Peyer's patch (tissue), 4 donors: ENCODE results near the gene TCF23. TPM values are rescaled to one million over a fixed set of nuclear protein-coding genes. Genes with fewer than 3 reads are reported as not detected.

Source experiments
- DNase-seq, 3 donors: peaks; one replicate each; pipeline ENCODE4 v3.0.0-alpha.2; 2017 to 2019
- H3K27ac ChIP-seq, 4 donors: fragments of 200-600 bp; sonication (generic); one replicate each; pipeline ENCODE4 v1.5.1; 2016 to 2019
- H3K27me3 ChIP-seq, 2 donors: fragments of 200-600 bp; sonication (generic); one replicate each; pipeline ENCODE4 v1.5.1; 2019
- H3K36me3 ChIP-seq, 3 donors: fragments of 200-600 bp; sonication (generic); one replicate each; pipeline ENCODE4 v1.5.1; 2016 to 2019
- H3K4me1 ChIP-seq, 4 donors: fragments of 200-600 bp; sonication (generic); one replicate each; pipeline ENCODE4 v1.5.1; 2016 to 2019
- H3K4me3 ChIP-seq, 4 donors: fragments of 200-600 bp; sonication (generic); 1 replicate in 3 of 4; 2 replicates in 1 of 4; pipeline ENCODE4 v1.5.1; 2016 to 2019; ENCODE audit warnings: mild to moderate bottlenecking in 1 of 4
- H3K9me3 ChIP-seq, 4 donors: fragments of 200-600 bp; sonication (generic); one replicate each; pipeline ENCODE4 v1.5.1; 2016 to 2019; ENCODE audit warnings: mild to moderate bottlenecking in 1 of 4
- CTCF ChIP-seq, 6 experiments: fragments of 450-650 bp in 4 of 6; fragments of 200-600 bp in 2 of 6; sonication (generic) in 1 of 6; IDR thresholded peaks; one replicate each; pipeline ENCODE4 v1.5.1; 2017 to 2019; ENCODE audit warnings: antibody characterized with exemption in 6 of 6, mild to moderate bottlenecking in 3 of 6, moderate library complexity in 1 of 6
- POLR2A ChIP-seq, 2 donors: fragments of 450-650 bp; IDR thresholded peaks; one replicate each; pipeline ENCODE4 v1.5.1; 2017; ENCODE audit warnings: antibody characterized with exemption in 2 of 2, mild to moderate bottlenecking in 2 of 2, moderate library complexity in 2 of 2
- total RNA-seq, 4 donors: library from RNA; depleted of rRNA; stranded (reverse); fragments of >200 nt; gene quantifications; one replicate each; pipeline ENCODE4 v1.1.0, GENCODE V29; 2016

Gene TCF23
- total RNA-seq, 4 donors from 2014 or later: not detected

DNA sequence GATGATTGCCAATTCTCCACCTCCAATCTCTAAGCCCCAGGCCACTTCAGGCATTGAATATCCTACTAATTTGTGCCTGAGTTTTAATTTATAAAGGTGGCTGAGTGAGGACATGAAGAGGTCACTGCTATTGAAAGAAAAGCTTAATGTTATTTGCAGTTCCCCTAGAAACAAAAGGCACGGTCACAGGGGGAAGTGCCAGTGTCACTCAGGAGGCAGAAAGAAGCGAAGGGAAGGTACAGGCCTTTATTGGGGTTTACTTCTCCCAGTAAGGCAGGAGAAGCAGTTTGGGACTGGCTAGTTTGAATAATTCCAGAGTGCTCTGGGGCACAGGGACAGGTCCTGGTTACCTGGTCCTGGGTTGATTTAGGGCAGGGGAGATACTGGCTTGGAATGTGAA is 26.9 kb upstream of the TCF23 start:
- TF ChIP-seq CTCF (IDR thresholded peaks at IDR 0.05) (no peak), POLR2A (IDR thresholded peaks at IDR 0.05) (no peak)
- no peak overlapping the region for H3K4me3 ChIP-seq
- H3K27me3 ChIP-seq: peaks cover 0 to 5% of the 10 kb centered on the region in 2 donors
- H3K4me1 ChIP-seq: peaks cover 4 to 28% (median 6%) of the 10 kb centered on the region in 4 donors
- no peak overlapping the region for H3K27ac ChIP-seq
- H3K36me3 ChIP-seq: no peaks in the 10 kb centered on the region
- DNase-seq: no peak
- no peaks in the 10 kb centered on the region for H3K9me3 ChIP-seq

DNA sequence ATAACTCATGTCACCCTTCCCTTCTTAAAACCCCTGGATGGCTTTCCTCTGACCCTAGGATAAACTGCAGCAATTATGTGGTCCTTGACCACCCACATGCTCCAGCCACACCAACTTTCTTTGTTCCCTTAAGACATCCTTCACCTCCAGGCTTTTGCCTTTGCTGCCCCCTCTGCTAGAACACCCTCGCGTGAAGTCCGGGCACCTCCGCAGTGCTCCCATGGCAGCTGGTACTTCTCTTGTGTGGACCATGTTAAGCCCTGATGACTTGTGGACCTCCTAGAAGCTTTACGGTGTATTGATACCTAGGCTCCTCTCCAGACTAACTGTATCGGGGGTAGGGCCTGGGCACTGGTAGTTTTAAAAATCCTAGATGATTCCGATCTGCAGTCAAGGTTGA is 26.0 kb upstream of the TCF23 start:
- peak overlapping the region in 1 of 4 donors; percentile 42 for H3K27ac ChIP-seq
- H3K36me3 ChIP-seq: no peaks in the 10 kb centered on the region
- H3K4me1 ChIP-seq: peaks cover 4 to 28% (median 6%) of the 10 kb centered on the region in 4 donors
- TF ChIP-seq POLR2A (IDR thresholded peaks at IDR 0.05): no peak
- DNase-seq: no peak
- no peaks in the 10 kb centered on the region for H3K9me3 ChIP-seq
- H3K27me3 ChIP-seq: peaks cover 0 to 2% of the 10 kb centered on the region in 2 donors
- peak overlapping the region in 3 of 4 donors; percentile 40 to 68 (median 61) for H3K4me3 ChIP-seq

DNA sequence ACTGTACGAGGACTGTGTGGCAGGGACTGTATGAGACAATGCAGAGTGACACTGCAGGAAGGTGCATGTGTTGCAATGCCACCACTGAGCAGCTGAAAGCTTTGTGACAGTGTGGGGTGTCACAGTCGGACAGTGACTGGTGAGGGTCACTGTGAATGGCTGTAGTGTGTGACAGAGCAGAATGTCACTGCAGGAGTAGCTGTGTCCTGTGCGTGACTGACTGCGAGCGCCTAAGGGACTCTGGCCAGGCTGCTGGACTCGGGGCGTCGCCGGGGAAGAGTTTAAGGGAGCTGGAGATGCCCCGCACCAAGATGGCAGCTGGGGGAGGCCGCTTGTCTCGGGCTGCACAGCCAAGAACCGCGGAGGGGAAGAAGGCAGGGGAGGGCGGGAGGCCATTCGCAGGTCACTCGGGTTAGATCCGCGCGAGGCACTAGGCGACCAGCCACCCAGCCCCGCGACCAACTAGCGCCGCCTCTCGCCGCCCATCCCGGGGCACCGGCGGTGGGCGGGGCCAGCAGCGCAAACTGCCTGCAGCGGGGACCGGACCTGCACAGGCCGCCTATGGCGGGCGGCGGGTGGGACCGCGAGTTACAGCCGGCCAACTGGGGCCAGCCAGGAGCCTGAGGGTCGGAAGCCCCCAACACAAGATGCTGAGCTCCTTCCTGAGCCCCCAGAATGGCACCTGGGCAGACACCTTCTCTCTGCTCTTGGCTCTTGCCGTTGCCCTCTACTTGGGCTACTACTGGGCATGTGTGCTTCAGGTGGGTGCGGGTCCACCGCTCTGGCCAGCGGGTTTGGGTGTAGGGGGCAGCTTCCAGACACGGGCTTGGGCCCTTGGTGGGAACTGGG is 25.3 kb upstream of the TCF23 start, which contains the start of gene ABHD1:
Gene ABHD1 (plus strand): TSS at position 514 of the 849 bp plus-strand sequence. CDS start 134 bp downstream, at position 648.
- DNase-seq: peak; percentile 65 to 89 (median 83)
- Histone ChIP-seq H3K4me1 (peaks cover under 1 to 21% (median 5%) of the 10 kb centered on the region in 4 donors), H3K27ac (peak within 1 kb of the TSS; percentile 2 to 66 (median 28)), H3K27me3 (no peaks in the 10 kb centered on the region), H3K36me3 (no peaks in the 10 kb centered on the region), H3K4me3 (peak within 1 kb of the TSS; percentile 40 to 70 (median 64)), H3K9me3 (no peaks in the 10 kb centered on the region)
- TF ChIP-seq POLR2A (IDR thresholded peaks at IDR 0.05) (peak in 1 of 2 donors; percentile 35), CTCF (IDR thresholded peaks at IDR 0.05) (peak in 2 of 6 experiments; percentile 12 to 15)

DNA sequence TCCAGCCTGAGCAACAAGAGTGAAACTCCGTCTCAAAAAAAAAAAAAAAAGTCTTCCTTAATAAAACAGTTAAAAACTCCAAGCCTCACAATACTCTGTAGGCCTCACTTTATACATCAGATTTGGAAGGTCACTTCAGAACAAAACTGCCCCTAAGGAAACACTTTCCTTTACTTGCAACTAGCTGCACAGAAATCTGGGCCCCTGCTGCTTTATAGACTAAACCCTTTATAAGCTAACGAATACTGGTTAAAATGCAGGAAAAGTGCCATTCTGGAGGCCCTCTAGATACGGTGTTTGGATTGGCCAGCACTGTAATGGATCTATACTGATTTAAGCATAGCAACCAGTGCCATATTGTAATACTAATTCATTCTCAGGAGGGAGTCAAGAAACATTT is 23.7 kb upstream of the TCF23 start:
- H3K36me3 ChIP-seq: peaks cover 0 to 1% (median 0%) of the 10 kb centered on the region in 3 donors
- no peak for DNase-seq
- peaks cover 0 to 13% (median 2%) of the 10 kb centered on the region in 4 donors for H3K4me1 ChIP-seq
- no peaks in the 10 kb centered on the region for H3K27me3 ChIP-seq
- H3K27ac ChIP-seq: no peak overlapping the region
- H3K9me3 ChIP-seq: no peaks in the 10 kb centered on the region
- H3K4me3 ChIP-seq: no peak overlapping the region
- TF ChIP-seq POLR2A (IDR thresholded peaks at IDR 0.05) (no peak), CTCF (IDR thresholded peaks at IDR 0.05) (no peak)

GRCh38 chr2:27126252-27126710 is 22.5 kb upstream of the TCF23 start:
- Histone ChIP-seq H3K4me1 (peaks cover 0 to 13% (median 2%) of the 10 kb centered on the region in 4 donors), H3K27ac (no peak overlapping the region), H3K4me3 (no peak overlapping the region), H3K36me3 (peaks cover 0 to 12% (median 0%) of the 10 kb centered on the region in 3 donors), H3K27me3 (no peaks in the 10 kb centered on the region), H3K9me3 (no peaks in the 10 kb centered on the region)
- no peak for DNase-seq
- TF ChIP-seq CTCF (IDR thresholded peaks at IDR 0.05) (no peak), POLR2A (IDR thresholded peaks at IDR 0.05) (no peak)
